OCI-LY7 (cell line): ENCODE data around the gene ENHO. TPM values are rescaled to one million over a fixed set of nuclear protein-coding genes. Genes with fewer than 3 reads are reported as not detected.
"Not testable (repeated sequence)": the region's sequence is repeated elsewhere in the genome, so short reads cannot be mapped to it uniquely, and the experiment has no call there.

Source experiments
- BruUV-seq: library from RNA; stranded (reverse); fragments of 400-500 nt; replicated peaks from 2 replicates; lab custom pipeline; 2021; lab: Mats Ljungman, UMichigan
- CTCF ChIA-PET: fragments of 300-600 bp; sonication (Branson Sonifier 250); formaldehyde crosslinking; loops from one replicate; lab custom pipeline; 2022; ENCODE audit warnings: antibody characterized with exemption; ENCODE audit not compliant: unreplicated experiment; lab: Charles Lee
- POLR2A ChIA-PET: fragments of 300-600 bp; sonication (Branson Sonifier 250); formaldehyde crosslinking; loops from one replicate; lab custom pipeline; 2022; ENCODE audit warnings: antibody characterized with exemption; lab: Charles Lee
- DNase-seq: peaks from one replicate; pipeline ENCODE4 v3.0.0-alpha.2; 2015; ENCODE audit warnings: low spot score
- H2AFZ ChIP-seq: fragments of 200-600 bp; sonication (generic), shearing (Covaris generic); 2 replicates; pipeline ENCODE4 v1.6.1; 2014; ENCODE audit warnings: mild to moderate bottlenecking, antibody characterized with exemption, low read length, moderate library complexity
- H3K27ac ChIP-seq: fragments of 200-600 bp; sonication (generic); 2 replicates; pipeline ENCODE4 v1.5.1; 2014; ENCODE audit warnings: mixed run types, low read depth, mild to moderate bottlenecking, moderate library complexity, low read length, inconsistent platforms; ENCODE audit not compliant: poor library complexity, severe bottlenecking
- H3K36me3 ChIP-seq: fragments of 200-600 bp; sonication (generic); 2 replicates; pipeline ENCODE4 v1.6.1; 2014; ENCODE audit warnings: mild to moderate bottlenecking, antibody characterized with exemption, low read length, moderate library complexity, mixed read lengths; ENCODE audit not compliant: insufficient read depth
- H3K4me1 ChIP-seq: fragments of 200-600 bp; sonication (generic); 2 replicates; pipeline ENCODE4 v1.5.1; 2014; ENCODE audit warnings: mild to moderate bottlenecking, low read length; ENCODE audit not compliant: insufficient read depth, poor library complexity, severe bottlenecking
- H3K4me2 ChIP-seq: fragments of 200-600 bp; sonication (generic); 2 replicates; pipeline ENCODE4 v1.6.1; 2014; ENCODE audit warnings: mild to moderate bottlenecking, low read length
- H3K4me3 ChIP-seq: fragments of 200-600 bp; sonication (generic); 2 replicates; pipeline ENCODE4 v1.5.1; 2014; ENCODE audit warnings: mild to moderate bottlenecking, low read depth, low read length; ENCODE audit not compliant: poor library complexity, severe bottlenecking
- H3K79me2 ChIP-seq: fragments of 200-600 bp; sonication (generic); 2 replicates; pipeline ENCODE4 v1.6.1; 2016; ENCODE audit warnings: low read depth, mild to moderate bottlenecking, low read length, moderate library complexity, mixed read lengths; ENCODE audit not compliant: insufficient read depth
- H3K9me2 ChIP-seq: fragments of 200-600 bp; sonication (generic); 2 replicates; pipeline ENCODE4 v1.6.1; 2016; ENCODE audit warnings: mild to moderate bottlenecking, low read length, mixed read lengths; ENCODE audit not compliant: insufficient read depth
- H3K9me3 ChIP-seq: fragments of 200-600 bp; sonication (generic); 2 replicates; pipeline ENCODE4 v1.6.1; 2014; ENCODE audit warnings: mild to moderate bottlenecking, mixed run types, low read length, mixed read lengths
- H4K20me1 ChIP-seq: fragments of 200-600 bp; sonication (generic); 2 replicates; pipeline ENCODE4 v1.6.1; 2014; ENCODE audit warnings: mild to moderate bottlenecking, antibody characterized with exemption, low read length, moderate library complexity, mixed read lengths; ENCODE audit not compliant: insufficient read depth
- EZH2phosphoT487 ChIP-seq: fragments of 200-600 bp; sonication (generic); IDR thresholded peaks from 2 replicates; pipeline ENCODE4 v1.6.1; 2018; ENCODE audit warnings: low read depth, borderline replicate concordance, mild to moderate bottlenecking, mixed run types, antibody characterized with exemption, low read length, moderate library complexity, mixed read lengths
- intact Hi-C: fragments of 100-400 bp; cut with micrococcal nuclease; formaldehyde crosslinking; loops from one replicate; pipeline ENCODE4 v1.10.0; 2022; ENCODE audit not compliant: unreplicated experiment
- total RNA-seq, 2 experiments: library from RNA; depleted of rRNA in 1 of 2; stranded (reverse); fragments of >200 nt in 1 of 2; shearing (Covaris generic) in 1 of 2; gene quantifications; 2 replicates each; pipeline ENCODE4 v1.2.3, GENCODE V29; 2014 to 2022
- TF ChIP-seq, protein P1 (sequence below): fragments of 200-600 bp; sonication (generic); conservative IDR thresholded peaks from 2 replicates; pipeline ENCODE4 v1.5.1; 2014; ENCODE audit warnings: mild to moderate bottlenecking, antibody characterized with exemption, low read length, moderate library complexity, mixed read lengths

ENHO gene
- total RNA-seq, 2 experiments from 2014 or later: 0.91 TPM; not detected in 1

GRCh38 chr9:34486572-34486971 lies 36.2 kb downstream of the ENHO start:
- no peak overlapping the region for H3K4me2 ChIP-seq
- POLR2A ChIA-PET: no interaction called here
- no peak overlapping the region for H3K27ac ChIP-seq
- no peaks in the 10 kb centered on the region for H3K9me2 ChIP-seq
- no peak overlapping the region for H3K4me3 ChIP-seq
- H3K4me1 ChIP-seq: no peaks in the 10 kb centered on the region
- H3K9me3 ChIP-seq: no peaks in the 10 kb centered on the region
- H4K20me1 ChIP-seq: no peaks in the 10 kb centered on the region
- H2AFZ ChIP-seq: no peak overlapping the region
- H3K79me2 ChIP-seq: no peaks in the 10 kb centered on the region
- no peaks in the 10 kb centered on the region for H3K36me3 ChIP-seq
- BruUV-seq: no TSS peak
- no peak for DNase-seq
- intact Hi-C loops: no loop called here
- CTCF ChIA-PET: no interaction called here
- TF ChIP-seq EZH2phosphoT487: no peak
- TF ChIP-seq, protein P1, sequence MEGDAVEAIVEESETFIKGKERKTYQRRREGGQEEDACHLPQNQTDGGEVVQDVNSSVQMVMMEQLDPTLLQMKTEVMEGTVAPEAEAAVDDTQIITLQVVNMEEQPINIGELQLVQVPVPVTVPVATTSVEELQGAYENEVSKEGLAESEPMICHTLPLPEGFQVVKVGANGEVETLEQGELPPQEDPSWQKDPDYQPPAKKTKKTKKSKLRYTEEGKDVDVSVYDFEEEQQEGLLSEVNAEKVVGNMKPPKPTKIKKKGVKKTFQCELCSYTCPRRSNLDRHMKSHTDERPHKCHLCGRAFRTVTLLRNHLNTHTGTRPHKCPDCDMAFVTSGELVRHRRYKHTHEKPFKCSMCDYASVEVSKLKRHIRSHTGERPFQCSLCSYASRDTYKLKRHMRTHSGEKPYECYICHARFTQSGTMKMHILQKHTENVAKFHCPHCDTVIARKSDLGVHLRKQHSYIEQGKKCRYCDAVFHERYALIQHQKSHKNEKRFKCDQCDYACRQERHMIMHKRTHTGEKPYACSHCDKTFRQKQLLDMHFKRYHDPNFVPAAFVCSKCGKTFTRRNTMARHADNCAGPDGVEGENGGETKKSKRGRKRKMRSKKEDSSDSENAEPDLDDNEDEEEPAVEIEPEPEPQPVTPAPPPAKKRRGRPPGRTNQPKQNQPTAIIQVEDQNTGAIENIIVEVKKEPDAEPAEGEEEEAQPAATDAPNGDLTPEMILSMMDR: no peak

- Histone ChIP-seq H3K36me3 (no peaks in the 10 kb centered on the region), H3K79me2 (no peaks in the 10 kb centered on the region), H3K4me2 (no peak overlapping the region), H3K9me3 (no peaks in the 10 kb centered on the region), H2AFZ (no peak overlapping the region), H3K4me1 (no peaks in the 10 kb centered on the region), H3K9me2 (no peaks in the 10 kb centered on the region), H4K20me1 (no peaks in the 10 kb centered on the region), H3K27ac (no peak overlapping the region), H3K4me3 (no peak overlapping the region)
- intact Hi-C loops: no loop called here
- no TSS peak for BruUV-seq
- TF ChIP-seq, protein P1: no peak
- TF ChIP-seq EZH2phosphoT487: no peak
- no peak for DNase-seq
- CTCF ChIA-PET: no interaction called here
- POLR2A ChIA-PET: no interaction called here
These were observed 37.0 kb downstream of the ENHO start for GRCh38 chr9:34485822-34486221.

- no TSS peak for BruUV-seq
- ChIA-PET POLR2A (no interaction called here), CTCF (no interaction called here)
- H3K4me3 ChIP-seq: no peak overlapping the region
- no peaks in the 10 kb centered on the region for H3K4me1 ChIP-seq
- no peaks in the 10 kb centered on the region for H3K9me2 ChIP-seq
- no peak overlapping the region for H3K4me2 ChIP-seq
- no peak overlapping the region for H2AFZ ChIP-seq
- no peaks in the 10 kb centered on the region for H3K79me2 ChIP-seq
- intact Hi-C loops: no loop called here
- TF ChIP-seq EZH2phosphoT487: no peak
- TF ChIP-seq, protein P1: no peak
- no peak for DNase-seq
- no peaks in the 10 kb centered on the region for H3K36me3 ChIP-seq
- H3K9me3 ChIP-seq: no peaks in the 10 kb centered on the region
- no peak overlapping the region for H3K27ac ChIP-seq
- no peaks in the 10 kb centered on the region for H4K20me1 ChIP-seq
These were observed 38.1 kb downstream of the ENHO start for GRCh38 chr9:34484678-34485077.

DNA sequence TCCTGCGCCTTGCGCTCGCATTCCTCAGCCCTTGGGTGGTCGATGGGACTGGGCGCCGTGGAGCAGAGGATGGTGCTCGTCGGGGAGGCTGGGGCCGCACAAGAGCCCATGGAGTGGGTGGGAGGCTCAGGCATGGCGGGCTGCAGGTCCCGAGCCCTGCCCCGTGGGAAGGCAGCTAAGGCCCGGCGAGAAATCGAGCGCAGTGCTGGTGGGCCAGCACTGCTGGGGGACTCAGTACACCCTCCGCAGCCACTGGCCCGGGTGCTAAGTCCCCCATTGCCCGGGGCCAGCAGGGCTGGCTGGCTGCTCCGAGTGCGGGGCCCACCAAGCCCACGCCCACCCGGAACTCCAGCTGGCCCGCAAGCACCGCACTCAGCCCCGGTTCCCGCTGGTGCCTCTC lies 40.0 kb downstream of the ENHO start:
- H3K9me2 ChIP-seq, H3K4me2 ChIP-seq, H3K9me3 ChIP-seq, DNase-seq, H3K4me3 ChIP-seq, H3K27ac ChIP-seq, H4K20me1 ChIP-seq, H3K4me1 ChIP-seq, BruUV-seq, POLR2A ChIA-PET, H2AFZ ChIP-seq, intact Hi-C loops, H3K36me3 ChIP-seq, H3K79me2 ChIP-seq, CTCF ChIA-PET: not testable (repeated sequence)
